Stimulated activated CD4-positive, alpha-beta T cell treated with anti-CD3 and anti-CD28 coated beads, Interleukin-4, amount 100 ng/mL, for 48 hours (primary cell): ENCODE data around the gene PFDN1.
"Not testable (repeated sequence)": the region's sequence is repeated elsewhere in the genome, so short reads cannot be mapped to it uniquely, and the experiment has no call there.

Experiments
- DNase-seq, 2 donors: peaks; one replicate each; pipeline ENCODE4 v3.0.0-alpha.2; 2020; ENCODE audit warnings: low read depth in 2 of 2

The PFDN1 gene

DNA sequence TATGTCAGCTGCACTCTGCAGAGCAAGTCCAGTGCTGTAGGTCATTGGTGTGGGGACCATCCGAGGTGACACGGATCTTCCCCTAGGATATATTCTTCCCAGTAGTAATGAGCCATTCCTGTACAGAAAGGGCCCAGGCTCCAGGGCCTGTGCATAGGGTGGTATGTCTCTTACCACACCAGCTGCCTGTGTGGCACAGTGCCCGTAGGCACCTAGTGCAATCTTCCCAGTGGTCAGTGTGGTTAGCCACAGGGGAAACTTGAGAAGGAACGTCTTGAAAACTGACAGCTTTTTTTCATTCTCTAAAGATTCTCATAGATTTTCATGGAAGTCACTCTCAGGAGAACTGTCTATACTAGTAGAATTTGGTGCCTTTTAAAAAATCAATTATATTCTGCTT is 88.1 kb downstream of the PFDN1 start:
- no peak for DNase-seq

DNA sequence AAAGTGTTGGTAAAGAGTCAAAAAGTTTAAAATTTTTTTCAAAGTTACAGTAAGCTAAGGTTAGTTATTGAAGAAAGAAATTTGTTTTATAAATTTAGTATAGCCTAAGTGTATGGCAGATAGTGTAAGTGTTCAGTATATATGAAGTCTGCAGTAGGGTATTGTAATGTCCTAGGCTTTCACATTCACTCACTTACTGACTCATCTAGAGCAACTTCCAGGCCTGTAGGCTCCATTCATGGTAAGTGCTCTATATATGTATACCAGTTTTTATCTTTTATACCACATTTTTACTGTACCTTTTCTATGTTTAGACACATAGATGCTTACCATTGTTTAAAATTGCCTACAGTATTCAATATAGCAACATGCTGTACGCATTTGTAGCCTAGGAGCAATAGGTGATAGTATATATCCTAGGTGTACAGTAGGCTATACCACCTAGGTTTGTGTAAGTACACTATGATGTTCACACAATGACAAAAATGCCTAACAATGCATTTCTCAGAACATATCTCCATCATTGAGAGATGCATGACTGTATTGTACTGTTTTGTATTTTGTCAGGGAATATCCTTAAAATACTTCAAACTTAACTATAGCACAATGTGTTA is 89.4 kb downstream of the PFDN1 start:
- no peak for DNase-seq

DNA sequence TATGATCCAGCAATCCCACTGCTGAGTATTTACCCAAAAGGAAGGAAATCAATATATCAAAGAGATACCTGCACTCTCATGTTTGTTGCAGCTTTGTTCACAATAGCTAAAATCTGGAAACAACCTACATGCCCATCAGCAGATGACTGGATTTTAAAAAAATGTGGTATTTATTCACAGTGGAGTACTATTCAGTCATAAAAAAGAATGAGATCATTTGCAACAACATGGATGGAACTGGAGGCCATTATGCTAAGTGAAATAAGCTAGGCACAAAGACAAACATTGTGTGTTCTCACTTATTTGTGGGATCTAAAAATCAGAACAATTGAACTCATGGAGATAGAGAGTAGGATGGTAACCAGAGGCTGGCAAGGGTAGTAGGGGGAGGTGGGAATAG is 94.8 kb downstream of the PFDN1 start:
- DNase-seq = no peak

DNA sequence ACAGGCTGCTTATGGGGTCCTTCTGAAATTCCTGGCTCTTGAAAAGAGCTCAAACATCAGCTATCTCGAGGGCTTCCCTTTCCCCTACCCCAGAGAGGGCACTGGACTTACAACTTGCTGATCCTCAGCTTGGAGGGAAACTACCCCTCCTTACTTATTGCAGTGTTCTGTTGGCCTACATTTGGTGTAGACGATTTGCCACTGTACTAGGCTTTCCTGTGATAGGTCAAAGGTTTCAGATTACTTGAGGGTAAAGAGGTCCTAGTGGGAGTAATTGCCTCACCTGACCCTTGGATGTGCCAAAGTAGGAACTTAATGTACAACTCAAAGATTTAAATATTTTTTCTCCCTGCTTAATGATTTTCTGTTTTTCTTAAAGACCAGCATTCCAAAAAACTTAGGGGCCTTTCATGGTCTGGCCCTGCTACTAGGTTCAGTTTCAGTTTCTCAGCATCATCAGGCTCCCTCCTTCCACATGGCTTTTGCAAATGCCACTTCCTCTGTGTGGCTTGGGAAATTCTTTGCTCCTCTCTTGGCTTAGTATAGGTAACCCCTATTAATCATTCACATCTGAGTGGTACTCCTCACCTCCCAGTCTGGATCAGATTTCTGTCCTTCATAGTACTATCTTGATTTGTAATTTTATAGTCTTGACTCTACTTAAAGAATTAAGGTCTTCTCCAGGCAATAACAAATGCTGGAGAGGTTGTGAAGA is 95.5 kb downstream of the PFDN1 start:
- DNase-seq = no peak

DNA sequence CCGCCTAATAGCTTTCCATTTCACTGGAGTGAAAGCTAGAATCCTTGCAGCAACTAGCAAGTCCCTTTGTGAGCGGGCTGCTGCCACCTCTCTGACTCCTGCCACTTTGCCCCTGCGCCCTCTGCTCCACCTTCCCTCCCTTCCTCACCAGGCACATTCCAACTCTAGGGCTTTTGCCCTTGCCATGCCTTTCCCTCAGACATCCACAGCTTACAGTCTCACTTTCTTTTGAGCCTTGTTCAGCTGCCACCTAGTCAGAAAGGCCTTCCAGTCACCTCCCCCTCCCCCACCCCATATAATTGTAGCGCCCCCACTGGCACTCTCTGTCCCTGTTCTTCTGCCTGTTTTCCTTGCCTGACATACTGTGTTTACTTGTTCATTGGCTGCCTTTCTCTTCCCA is 96.9 kb downstream of the PFDN1 start:
- no peak for DNase-seq

DNA sequence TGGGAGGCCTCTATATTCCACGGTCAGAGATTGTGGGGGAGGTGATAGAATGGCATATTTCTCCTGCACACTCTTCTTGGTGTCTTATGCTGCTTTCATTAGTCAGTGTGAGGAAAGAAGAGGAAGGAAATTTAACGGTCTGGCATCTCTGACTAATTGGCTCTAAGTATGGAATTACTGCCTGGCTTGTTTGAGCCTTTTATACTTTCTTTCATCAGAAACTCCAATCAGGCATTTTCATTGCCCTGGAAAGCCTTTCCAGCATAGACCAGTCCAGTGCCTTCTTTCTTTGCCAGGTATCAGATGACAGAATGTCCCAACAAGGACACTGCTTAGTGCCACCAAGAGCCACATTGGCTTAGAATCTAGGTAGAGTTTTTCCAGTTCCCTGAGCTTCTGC is 97.7 kb downstream of the PFDN1 start:
- DNase-seq = no peak

DNA sequence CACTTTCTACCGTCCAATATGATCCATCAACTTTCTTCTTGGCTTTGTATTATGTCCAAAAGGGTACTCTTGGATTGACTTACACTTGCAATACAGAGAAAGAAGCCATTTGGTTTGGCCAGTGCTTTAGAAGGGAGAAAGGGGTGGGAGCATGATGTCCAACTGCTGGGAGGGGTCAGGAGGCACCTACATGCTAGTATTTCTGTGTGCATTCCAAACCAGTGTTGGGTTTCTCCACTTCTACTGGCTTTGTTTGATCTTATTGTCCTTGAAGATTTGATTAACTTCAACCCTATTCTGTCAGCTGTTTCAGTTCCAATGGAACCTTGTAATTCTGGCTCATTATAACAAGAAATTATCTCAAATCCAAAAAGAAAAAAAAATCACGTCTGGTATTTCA is 100.3 kb downstream of the PFDN1 start:
- no peak for DNase-seq

DNA sequence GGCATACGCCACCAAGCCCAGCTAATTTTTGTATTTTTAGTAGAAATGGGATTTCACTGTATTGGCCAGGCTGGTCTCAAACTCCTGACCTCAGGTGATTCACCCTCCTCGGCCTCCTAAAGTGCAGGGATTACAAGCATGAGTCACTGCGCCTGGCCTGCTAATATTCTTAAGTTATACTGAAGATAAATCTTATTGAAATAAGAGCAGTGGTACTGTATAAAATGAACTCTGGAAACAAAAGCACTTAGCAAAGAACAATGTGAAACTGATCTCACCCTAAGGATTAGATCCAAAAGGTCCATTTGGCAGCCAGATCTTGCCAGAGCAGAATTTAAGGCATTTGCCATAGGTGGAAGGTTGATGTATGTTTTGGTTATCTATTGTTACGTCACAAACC is 100.8 kb downstream of the PFDN1 start:
- DNase-seq = no peak

DNA sequence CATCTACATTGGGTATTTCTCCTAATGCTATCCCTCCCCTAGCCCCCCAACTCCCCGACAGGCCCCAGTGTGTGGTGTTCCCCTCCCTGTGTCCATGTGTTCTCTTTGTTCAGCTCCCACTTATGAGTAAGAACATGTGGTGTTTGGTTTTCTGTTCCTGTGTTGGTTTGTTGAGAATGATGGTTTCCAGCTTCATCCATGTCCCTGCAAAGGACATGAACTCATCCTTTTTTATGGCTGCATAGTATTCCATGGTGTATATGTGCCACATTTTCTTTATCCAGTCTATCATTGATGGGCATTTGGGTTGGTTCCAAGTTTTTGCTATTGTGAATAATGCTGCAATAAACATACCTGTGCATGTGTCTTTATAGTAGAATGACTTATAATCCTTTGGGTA is 104.0 kb downstream of the PFDN1 start:
- not testable (repeated sequence) for DNase-seq

DNA sequence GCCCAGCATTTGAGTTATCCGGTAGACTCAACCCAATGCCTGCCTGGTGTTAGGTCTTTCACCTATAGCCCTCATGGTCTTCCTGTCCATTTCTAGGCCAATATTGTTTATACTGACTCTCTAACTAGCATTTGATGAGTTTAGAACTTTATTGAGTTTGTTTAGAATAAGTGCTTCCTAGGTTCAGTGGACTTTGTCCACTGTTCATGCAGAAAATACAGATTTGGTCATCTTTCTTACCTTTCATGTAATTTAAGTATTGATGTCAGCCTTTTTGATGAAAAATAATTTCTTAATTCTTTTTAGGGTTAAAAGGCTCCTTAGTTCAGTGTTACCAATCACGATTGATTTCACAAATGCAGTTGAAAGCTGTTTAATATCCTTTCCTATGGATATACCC is 105.9 kb downstream of the PFDN1 start:
- DNase-seq = no peak

DNA sequence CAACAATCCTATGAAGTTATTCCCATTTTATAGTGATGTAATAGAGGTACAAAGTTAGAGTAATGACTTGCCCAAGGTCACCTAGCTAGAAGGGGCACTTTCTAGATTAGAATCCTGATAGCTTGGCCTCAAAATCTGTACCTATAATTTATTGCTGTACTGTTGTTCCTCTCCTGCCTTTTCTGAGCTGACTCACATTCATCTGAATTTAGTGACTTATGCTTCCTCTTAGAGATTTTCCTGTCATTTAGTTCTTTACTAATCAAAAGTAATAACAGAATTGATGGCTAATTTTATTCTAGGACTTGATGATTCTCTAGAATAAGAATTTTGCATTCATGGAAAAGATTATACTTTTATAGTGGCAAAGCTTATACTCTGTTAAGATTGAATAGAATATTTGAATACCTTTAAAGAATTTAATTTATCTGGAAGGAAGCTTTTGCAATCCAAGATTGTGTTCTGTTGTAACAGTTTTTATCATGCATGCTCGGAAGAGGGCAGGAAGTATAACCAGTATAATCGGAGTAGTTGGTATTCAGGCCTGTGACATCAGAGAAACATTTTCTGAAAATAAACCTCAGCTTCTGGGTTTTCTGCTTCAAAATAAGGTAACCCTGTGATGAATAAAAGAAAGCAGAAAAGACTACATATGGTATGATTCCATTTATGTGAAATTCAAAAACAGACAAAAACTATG is 106.6 kb downstream of the PFDN1 start:
- DNase-seq = no peak
